Fibroblast of pulmonary artery (primary cell): ENCODE data around the gene TRMT112.

Source experiments
- DNase-seq: peaks from one replicate; pipeline ENCODE4 v3.0.0-alpha.2; 2010; ENCODE audit warnings: low read depth
- H3K4me3 ChIP-seq: replicated peaks from 2 replicates; pipeline ENCODE4 v1.5.1; 2011; ENCODE audit warnings: low read depth, mild to moderate bottlenecking, control low read depth, low read length, moderate library complexity
- CTCF ChIP-seq: IDR thresholded peaks from 2 replicates; pipeline ENCODE4 v1.5.1; 2011; ENCODE audit warnings: mild to moderate bottlenecking, control low read depth, low read length, inconsistent platforms; ENCODE audit errors: missing control alignments

The TRMT112 gene

GRCh38 chr11:64355078-64355940, 38.0 kb upstream of the TRMT112 start:
- H3K4me3 ChIP-seq: peak overlapping the region; percentile 32
- DNase-seq: peak; percentile 80
- peak; percentile 72 for TF ChIP-seq CTCF

GRCh38 chr11:64353715-64354506, 36.6 kb upstream of the TRMT112 start:
- no peak overlapping the region for H3K4me3 ChIP-seq
- TF ChIP-seq CTCF: no peak
- no peak for DNase-seq

- no peak for DNase-seq
- TF ChIP-seq CTCF: no peak
- no peak overlapping the region for H3K4me3 ChIP-seq
Observed at GRCh38 chr11:64352995-64353714, 35.8 kb upstream of the TRMT112 start.

- no peak overlapping the region for H3K4me3 ChIP-seq
- no peak for DNase-seq
- no peak for TF ChIP-seq CTCF
Observed at GRCh38 chr11:64352099-64352994, 35.0 kb upstream of the TRMT112 start.

- no peak for DNase-seq
- TF ChIP-seq CTCF: no peak
- H3K4me3 ChIP-seq: no peak overlapping the region
Observed at GRCh38 chr11:64351136-64351631, 33.8 kb upstream of the TRMT112 start.

- no peak for DNase-seq
- no peak overlapping the region for H3K4me3 ChIP-seq
- no peak for TF ChIP-seq CTCF
Observed at GRCh38 chr11:64349404-64349803, 32.0 kb upstream of the TRMT112 start.
